ENCODE results near the gene CLINT1. TPM values are rescaled to one million over a fixed set of nuclear protein-coding genes. Genes with fewer than 3 reads are reported as not detected.

CLINT1 gene
- total RNA-seq, 6 experiments from 2014 or later, result 80.7 to 90.3 (median 85.5) TPM

DNA sequence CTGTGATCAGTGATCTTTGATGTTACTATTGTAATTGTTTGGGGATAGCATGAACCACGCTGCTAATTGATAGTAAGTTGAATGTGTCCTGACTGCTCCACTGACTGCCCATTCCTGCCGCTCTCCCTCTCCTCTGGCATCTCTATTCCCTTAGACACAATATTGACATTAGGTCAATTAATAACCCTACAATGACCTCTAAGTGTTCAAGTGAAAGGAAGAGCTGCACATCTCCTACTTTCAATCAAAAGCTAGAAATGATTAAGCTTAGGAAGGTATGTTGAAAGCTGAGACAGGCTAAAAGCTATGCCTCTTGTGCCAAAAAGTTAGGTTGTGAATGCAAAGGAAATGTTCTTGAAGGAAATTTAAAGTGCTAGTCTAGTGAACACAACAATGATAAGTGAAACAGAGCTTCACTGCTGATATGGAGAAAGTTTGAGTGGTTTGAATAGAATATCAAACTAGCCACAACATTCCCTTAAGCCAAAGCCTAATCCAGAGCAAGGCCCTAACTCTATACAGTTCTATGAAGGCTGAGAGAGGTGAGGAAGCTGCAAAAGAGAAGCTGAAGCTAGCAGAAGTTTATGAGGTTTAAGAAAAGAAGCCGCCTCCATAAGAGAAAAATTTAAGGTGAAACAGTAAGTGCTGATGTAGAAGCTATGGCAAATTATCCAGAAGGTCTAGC lies 12.9 kb downstream of the CLINT1 start:
- Mint-ChIP-seq H3K4me1 (ENCODE audit: low read depth) (peaks cover 5% of the 10 kb centered on the region; the same call in 1 of the 2 replicates), H3K27ac (no peak overlapping the region), H3K4me3 (no peak overlapping the region), H3K9me3 (no peaks in the 10 kb centered on the region), H3K27me3 (ENCODE audit: insufficient read depth) (no peaks in the 10 kb centered on the region), H3K36me3 (ENCODE audit: low read depth) (peaks cover 21% of the 10 kb centered on the region)
- TF ChIP-seq, protein P1, sequence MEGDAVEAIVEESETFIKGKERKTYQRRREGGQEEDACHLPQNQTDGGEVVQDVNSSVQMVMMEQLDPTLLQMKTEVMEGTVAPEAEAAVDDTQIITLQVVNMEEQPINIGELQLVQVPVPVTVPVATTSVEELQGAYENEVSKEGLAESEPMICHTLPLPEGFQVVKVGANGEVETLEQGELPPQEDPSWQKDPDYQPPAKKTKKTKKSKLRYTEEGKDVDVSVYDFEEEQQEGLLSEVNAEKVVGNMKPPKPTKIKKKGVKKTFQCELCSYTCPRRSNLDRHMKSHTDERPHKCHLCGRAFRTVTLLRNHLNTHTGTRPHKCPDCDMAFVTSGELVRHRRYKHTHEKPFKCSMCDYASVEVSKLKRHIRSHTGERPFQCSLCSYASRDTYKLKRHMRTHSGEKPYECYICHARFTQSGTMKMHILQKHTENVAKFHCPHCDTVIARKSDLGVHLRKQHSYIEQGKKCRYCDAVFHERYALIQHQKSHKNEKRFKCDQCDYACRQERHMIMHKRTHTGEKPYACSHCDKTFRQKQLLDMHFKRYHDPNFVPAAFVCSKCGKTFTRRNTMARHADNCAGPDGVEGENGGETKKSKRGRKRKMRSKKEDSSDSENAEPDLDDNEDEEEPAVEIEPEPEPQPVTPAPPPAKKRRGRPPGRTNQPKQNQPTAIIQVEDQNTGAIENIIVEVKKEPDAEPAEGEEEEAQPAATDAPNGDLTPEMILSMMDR (IDR thresholded peaks at IDR 0.05), result no peak
- DNase-seq, result no peak

DNA sequence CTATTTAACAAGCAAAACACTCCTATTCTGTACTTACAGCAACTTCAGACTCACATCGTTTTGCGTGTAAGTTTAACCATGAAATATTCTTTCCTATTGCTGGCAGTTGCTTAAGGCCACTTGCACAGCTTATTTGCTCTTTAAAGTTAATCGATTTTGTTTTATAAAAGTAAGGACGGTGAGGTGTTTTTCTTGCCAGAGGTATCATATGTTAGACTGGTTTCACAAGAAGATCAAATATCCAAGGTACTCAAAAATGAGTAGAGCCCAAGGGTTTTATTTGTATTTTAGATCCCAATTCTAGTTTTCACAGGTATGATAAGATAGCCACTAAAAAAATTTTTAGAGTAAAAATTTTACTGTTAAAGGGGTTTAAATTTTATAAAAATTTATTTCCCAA lies 16.2 kb downstream of the CLINT1 start:
- H3K9me3 Mint-ChIP-seq, result no peaks in the 10 kb centered on the region
- H3K27ac Mint-ChIP-seq, result no peak overlapping the region
- peaks cover 3% of the 10 kb centered on the region; the same call in 1 of the 2 replicates for H3K27me3 Mint-ChIP-seq (ENCODE audit: insufficient read depth)
- no peaks in the 10 kb centered on the region for H3K4me1 Mint-ChIP-seq (ENCODE audit: low read depth)
- DNase-seq, result no peak
- TF ChIP-seq, protein P1 (IDR thresholded peaks at IDR 0.05), result no peak
- peaks cover 15% of the 10 kb centered on the region for H3K36me3 Mint-ChIP-seq (ENCODE audit: low read depth)
- no peak overlapping the region for H3K4me3 Mint-ChIP-seq

DNA sequence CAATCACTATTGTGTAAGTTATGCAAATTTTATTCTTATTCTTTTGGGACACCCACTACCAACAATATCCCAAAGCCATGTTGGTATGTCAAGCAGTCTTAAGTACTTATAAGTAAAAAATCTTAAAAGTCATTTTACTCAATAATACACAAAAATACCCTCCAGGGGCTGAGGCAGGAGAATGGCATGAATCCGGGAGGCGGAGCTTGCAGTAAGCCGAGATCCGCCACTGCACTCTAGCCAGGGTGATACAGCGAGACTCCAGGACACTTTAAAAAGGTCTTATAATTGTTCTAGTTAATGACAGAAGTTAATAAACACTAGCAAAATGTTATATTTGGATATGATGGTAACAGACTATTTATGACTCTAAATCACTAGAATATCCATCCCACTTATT lies 16.8 kb downstream of the CLINT1 start:
- Mint-ChIP-seq H3K9me3 (no peaks in the 10 kb centered on the region), H3K4me3 (no peak overlapping the region), H3K27me3 (ENCODE audit: insufficient read depth) (peaks cover 3% of the 10 kb centered on the region; the same call in 1 of the 2 replicates), H3K27ac (no peak overlapping the region), H3K4me1 (ENCODE audit: low read depth) (no peaks in the 10 kb centered on the region), H3K36me3 (ENCODE audit: low read depth) (peaks cover 11% of the 10 kb centered on the region)
- DNase-seq, result no peak
- TF ChIP-seq, protein P1 (IDR thresholded peaks at IDR 0.05), result no peak

- no peaks in the 10 kb centered on the region for H3K36me3 Mint-ChIP-seq (ENCODE audit: low read depth)
- H3K27ac Mint-ChIP-seq, result no peak overlapping the region
- no peak for DNase-seq
- peaks cover 12% of the 10 kb centered on the region; the same call in 1 of the 2 replicates for H3K4me1 Mint-ChIP-seq (ENCODE audit: low read depth)
- no peak overlapping the region for H3K4me3 Mint-ChIP-seq
- H3K9me3 Mint-ChIP-seq, result no peaks in the 10 kb centered on the region
- peaks cover 3% of the 10 kb centered on the region; the same call in 1 of the 2 replicates for H3K27me3 Mint-ChIP-seq (ENCODE audit: insufficient read depth)
- TF ChIP-seq, protein P1 (IDR thresholded peaks at IDR 0.05), result no peak
Measured at GRCh38 chr5:157839157-157839795, 19.7 kb downstream of the CLINT1 start.

GRCh38 chr5:157836121-157836753 lies 22.7 kb downstream of the CLINT1 start:
- TF ChIP-seq, protein P1 (IDR thresholded peaks at IDR 0.05), result no peak
- H3K9me3 Mint-ChIP-seq, result no peaks in the 10 kb centered on the region
- no peak overlapping the region for H3K4me3 Mint-ChIP-seq
- no peak for DNase-seq
- H3K36me3 Mint-ChIP-seq (ENCODE audit: low read depth), result no peaks in the 10 kb centered on the region
- no peak overlapping the region for H3K27ac Mint-ChIP-seq
- H3K27me3 Mint-ChIP-seq (ENCODE audit: insufficient read depth), result peaks cover 3% of the 10 kb centered on the region; the same call in 1 of the 2 replicates
- peaks cover 12% of the 10 kb centered on the region; the same call in 1 of the 2 replicates for H3K4me1 Mint-ChIP-seq (ENCODE audit: low read depth)

Data from HFFc6 (cell line).